Measurements from ENCODE around the gene NEU1.
"Not testable (repeated sequence)": the region's sequence is repeated elsewhere in the genome, so short reads cannot be mapped to it uniquely, and the experiment has no call there.

Gene NEU1

DNA sequence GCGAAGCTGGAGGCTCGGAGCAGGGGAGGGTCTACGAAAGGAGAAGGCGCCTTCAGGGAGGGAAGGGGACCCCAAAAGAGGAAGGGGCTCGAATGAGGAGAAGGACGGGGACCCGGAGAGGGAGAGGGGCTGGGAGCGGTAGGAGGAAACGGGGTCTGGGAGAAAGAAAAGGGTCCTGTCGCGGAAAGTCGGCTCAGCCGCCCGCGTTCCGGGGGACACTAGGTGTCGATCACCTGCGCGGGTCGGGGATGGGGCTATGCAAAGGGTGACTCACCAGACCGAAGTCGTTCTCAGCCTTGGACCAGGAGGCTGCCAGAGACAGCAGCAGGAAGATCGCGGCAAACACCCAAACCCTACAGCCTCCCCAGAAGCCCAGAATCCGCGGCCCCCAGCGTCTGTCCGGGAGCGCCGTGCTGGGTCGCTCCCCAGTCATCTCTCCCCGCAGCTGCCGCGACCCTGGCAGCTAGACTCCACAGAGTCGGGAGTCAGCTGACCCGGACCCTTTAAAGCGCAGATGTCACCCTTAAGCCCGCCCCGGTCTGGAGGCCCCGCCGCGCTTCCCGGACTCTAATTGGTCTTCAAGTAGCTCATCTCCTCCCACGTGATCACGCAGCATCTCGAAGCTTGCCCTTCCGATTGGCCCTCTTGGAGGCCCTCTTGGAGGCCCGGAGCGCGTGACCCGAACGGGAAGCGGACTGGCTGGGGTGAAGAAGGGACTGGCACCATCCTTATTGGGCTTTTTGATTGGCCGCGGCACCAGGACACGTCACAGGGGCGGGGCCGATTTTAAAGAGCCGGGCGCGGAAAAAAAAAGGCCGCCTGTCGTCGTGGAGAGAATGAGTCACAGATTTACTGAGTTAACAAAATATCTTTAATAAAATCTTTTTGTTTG lies at the start of gene NEU1:
TSS of gene NEU1 (minus strand) at position 478 of the 892 bp plus-strand sequence. CDS start at position 433, 45 bp downstream.
- peak; percentile 100 for DNase-seq

GRCh38 chr6:31911826-31912585 lies 49.4 kb upstream of the NEU1 start:
- no peak for DNase-seq

GRCh38 chr6:31909298-31909697 lies 46.7 kb upstream of the NEU1 start:
- DNase-seq, result not testable (repeated sequence)

- no peak for DNase-seq
These were observed 46.2 kb upstream of the NEU1 start for GRCh38 chr6:31908791-31909190.

DNA sequence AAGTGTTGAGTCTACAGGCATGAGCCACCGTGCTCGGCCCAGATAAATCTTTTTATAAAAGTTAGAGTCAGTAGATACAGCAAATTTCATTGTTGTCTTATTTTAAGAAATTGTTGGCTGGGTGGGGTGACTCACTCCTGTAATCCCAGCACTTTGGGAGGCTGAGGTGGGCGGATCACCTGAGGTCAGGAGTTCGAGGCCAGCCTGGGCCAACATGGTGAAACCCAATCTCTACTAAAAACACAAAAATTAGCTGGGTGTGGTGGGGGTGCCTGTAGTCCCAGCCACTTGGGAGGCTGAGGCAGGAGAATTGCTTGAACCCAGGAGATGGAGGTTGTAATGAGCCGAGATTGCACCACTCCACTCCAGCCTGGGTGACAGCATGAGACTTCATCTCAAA lies 45.6 kb upstream of the NEU1 start:
- DNase-seq, result not testable (repeated sequence)

- DNase-seq, result no peak
These were observed 44.7 kb upstream of the NEU1 start for GRCh38 chr6:31907158-31907813.

DNA sequence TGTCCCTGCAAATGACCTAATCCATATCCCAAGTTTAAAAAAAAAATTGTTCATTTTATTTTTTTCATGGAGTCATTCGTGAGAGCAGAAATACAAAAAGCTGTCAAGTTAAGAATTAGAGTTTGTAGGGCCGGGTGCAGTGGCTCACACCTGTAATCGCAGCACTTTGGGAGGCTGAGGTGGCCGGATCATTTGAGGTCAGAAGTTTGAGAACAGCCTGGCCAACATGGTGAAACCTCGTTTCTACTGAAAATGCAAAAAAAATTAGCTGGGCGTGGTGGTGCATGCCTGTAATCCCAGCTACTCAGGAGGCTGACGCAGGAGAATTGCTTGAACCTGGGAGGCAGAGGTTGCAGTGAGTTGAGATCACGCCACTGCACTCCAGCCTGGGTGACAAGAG lies 44.1 kb upstream of the NEU1 start:
- DNase-seq, result not testable (repeated sequence)

GRCh38 chr6:31906122-31906521 lies 43.5 kb upstream of the NEU1 start:
- no peak for DNase-seq

GRCh38 chr6:31905041-31905440 lies 42.4 kb upstream of the NEU1 start:
- no peak for DNase-seq

- no peak for DNase-seq
These were observed 41.3 kb upstream of the NEU1 start for GRCh38 chr6:31903957-31904356.

GRCh38 chr6:31901953-31902643 lies 39.5 kb upstream of the NEU1 start, which contains the start of gene ZBTB12:
ZBTB12 (minus strand) TSS chr6:31902086; CDS start chr6:31901305, 781 bp downstream.
- DNase-seq, result peak; percentile 97

DNA sequence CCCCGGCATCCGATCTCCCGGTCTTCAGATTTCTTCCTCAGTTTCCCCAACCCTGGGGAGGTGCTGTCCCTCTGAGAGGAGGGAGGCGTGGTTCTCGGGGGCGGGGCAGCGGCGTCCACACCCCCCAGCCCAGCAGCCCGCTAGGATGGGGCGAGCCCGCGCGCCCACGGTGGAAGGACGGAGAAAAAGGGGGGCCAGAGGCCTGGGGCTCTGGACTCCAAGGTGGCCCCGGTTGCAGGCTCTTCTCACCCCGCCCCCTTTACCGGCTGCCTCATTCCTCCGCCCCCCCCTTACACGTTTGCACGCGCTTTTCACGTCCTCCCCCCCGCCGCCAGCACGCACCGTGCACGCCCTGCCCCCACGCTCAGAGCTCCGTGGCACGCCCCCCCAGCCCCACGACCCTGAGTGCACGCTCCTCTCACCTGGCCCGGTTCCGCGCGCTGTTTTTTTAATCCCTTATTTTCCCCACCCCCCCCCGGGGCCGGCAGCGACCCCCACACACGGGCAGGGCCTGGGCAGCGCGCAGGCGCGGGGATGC lies 38.9 kb upstream of the NEU1 start:
- peak; percentile 74 for DNase-seq

DNA sequence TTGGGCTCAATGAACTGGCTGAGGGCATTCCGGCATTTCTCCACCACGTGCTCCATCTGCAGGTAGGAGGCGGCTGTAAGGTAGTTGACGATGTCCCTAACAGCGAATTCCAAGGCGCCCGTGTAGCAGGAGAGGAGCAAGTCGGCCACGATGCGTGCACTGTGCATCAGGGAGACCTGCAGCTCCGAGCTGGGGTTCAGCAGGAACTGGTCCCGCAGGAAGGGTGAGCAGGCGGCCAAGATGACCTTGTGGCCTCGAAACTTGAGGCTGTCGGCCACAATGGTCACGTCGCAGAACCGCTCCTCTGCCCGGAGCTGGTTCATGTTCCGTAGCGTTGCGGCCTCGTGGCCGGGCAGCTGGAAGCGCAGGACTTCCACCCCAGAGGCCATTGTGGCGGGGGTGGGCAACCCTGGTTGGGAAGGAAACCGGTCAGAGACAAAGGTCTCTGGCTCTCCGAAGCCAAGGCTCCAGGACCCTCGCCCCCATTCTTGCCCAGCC lies 38.3 kb upstream of the NEU1 start:
- no peak for DNase-seq

- DNase-seq, result no peak
These were observed 37.5 kb upstream of the NEU1 start for GRCh38 chr6:31899882-31900722.

- no peak for DNase-seq
These were observed 36.6 kb upstream of the NEU1 start for GRCh38 chr6:31899215-31899614.

DNA sequence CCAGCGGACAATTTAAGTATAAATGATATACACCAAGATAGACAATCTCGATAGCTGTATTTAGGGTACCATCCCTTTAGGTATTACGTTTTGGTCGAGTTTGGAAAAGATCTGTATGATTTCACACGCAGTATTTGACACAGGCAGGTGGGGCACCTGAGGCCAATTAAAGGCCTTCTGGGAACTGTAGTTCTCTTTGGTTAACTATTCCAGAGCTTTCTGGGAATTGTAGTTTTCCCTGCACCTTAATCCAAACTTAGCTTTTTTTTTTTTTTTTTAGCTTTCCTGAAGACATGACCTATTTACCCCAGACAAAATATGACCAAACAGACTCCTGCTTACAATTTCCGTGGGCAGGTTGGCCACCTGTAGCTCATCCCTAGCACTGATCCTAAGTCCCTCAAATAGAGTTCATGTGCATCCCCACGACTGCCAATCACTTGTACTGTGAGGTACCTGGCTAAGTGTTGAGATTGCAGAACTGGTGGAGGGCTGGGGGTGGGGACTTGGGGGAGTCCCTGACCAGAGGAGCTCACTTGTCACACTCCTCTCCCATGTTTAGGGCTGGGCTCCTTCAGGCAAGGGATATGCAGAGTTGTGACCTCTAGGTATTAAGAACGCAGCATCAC lies 35.9 kb upstream of the NEU1 start:
- no peak for DNase-seq

GRCh38 chr6:31897612-31898382 lies 35.2 kb upstream of the NEU1 start, which contains the start of gene EHMT2:
EHMT2 (minus strand) TSS chr6:31897698; CDS start chr6:31897677, 21 bp downstream.
- DNase-seq, result peak; percentile 91

DNA sequence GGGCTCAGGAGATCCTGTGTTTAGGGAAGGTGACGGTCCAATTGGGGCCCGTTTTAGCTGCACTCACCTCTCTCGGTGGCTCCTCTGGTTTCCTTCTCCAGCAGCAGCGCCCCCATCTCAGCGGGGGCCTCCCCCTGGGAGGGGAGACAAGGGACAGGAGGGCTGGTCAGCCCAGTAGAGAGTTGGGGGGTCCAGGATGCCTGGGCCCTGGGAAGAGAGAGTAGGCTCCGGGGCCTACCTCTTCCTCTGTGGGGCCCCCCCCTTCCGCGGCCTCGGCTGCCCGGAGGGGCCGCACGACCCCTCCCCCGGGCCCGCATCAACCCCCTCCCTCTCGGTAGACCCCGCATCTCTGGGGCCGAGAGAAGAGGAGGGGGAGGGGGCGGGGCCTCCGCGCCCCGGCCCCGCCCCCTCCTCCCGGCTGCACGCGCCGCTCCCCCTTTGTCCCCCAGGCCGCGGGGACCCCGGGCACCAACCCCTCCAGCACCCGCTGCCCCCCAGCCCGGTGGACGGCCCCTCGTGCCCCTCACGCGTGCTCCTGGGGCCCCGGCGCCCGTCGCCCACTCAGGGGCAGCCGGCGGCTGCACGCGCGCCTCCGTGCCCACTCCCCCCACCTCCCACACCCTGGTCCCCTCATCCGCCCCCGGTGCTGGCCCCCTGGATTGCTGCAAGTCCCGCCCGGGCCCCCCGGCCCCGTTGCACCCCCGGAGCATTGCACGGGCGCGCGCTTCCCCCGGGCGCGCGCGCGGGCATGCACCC lies 34.4 kb upstream of the NEU1 start:
- no peak for DNase-seq

GRCh38 chr6:31896493-31896855 lies 33.9 kb upstream of the NEU1 start:
- DNase-seq, result no peak
